KOPT-K1 (cell line): ENCODE results near the gene SMYD5.
"Not testable (repeated sequence)": the region's sequence is repeated elsewhere in the genome, so short reads cannot be mapped to it uniquely, and the experiment has no call there.

Source experiments
- H3K27ac ChIP-seq: fragments of 200-600 bp; sonication (generic); 2 replicates; pipeline ENCODE4 v1.5.1; 2016; ENCODE audit warnings: antibody characterized with exemption, mild to moderate bottlenecking, low read depth, low read length; ENCODE audit not compliant: poor library complexity, severe bottlenecking
- H3K36me3 ChIP-seq: fragments of 200-600 bp; sonication (generic); 2 replicates; pipeline ENCODE4 v1.5.1; 2017; ENCODE audit warnings: antibody characterized with exemption, mild to moderate bottlenecking, low read length, moderate library complexity; ENCODE audit not compliant: insufficient read depth
- H3K9me3 ChIP-seq: fragments of 200-600 bp; sonication (generic); 2 replicates; pipeline ENCODE4 v1.5.1; 2017; ENCODE audit warnings: antibody characterized with exemption, low read length, mild to moderate bottlenecking; ENCODE audit not compliant: insufficient read depth, poor library complexity, severe bottlenecking

Gene SMYD5

GRCh38 chr2:73187549-73187948 lies 26.5 kb upstream of the SMYD5 start:
- Histone ChIP-seq H3K27ac (no peak overlapping the region), H3K36me3 (no peaks in the 10 kb centered on the region), H3K9me3 (no peaks in the 10 kb centered on the region)

- H3K27ac ChIP-seq, result no peak overlapping the region
- no peaks in the 10 kb centered on the region for H3K9me3 ChIP-seq
- no peaks in the 10 kb centered on the region for H3K36me3 ChIP-seq
Measured at GRCh38 chr2:73197579-73197978, 16.5 kb upstream of the SMYD5 start.

- not testable (repeated sequence) for H3K36me3 ChIP-seq, H3K9me3 ChIP-seq, H3K27ac ChIP-seq
Measured at GRCh38 chr2:73200281-73200680, 13.8 kb upstream of the SMYD5 start.

- no peaks in the 10 kb centered on the region for H3K9me3 ChIP-seq
- no peak within 1 kb of the TSS for H3K27ac ChIP-seq
- H3K36me3 ChIP-seq, result no peaks in the 10 kb centered on the region
Measured at GRCh38 chr2:73202156-73203054, 11.6 kb upstream of the SMYD5 start, which contains the start of gene NOTO. TSS of gene NOTO (plus strand) at chr2:73202574. CDS start at chr2:73202667, 93 bp downstream.

GRCh38 chr2:73203055-73203681 lies 10.9 kb upstream of the SMYD5 start:
- H3K9me3 ChIP-seq, result no peaks in the 10 kb centered on the region
- no peak overlapping the region for H3K27ac ChIP-seq
- H3K36me3 ChIP-seq, result no peaks in the 10 kb centered on the region

GRCh38 chr2:73205611-73206010 lies 8.4 kb upstream of the SMYD5 start:
- Histone ChIP-seq H3K27ac (no peak overlapping the region), H3K9me3 (no peaks in the 10 kb centered on the region), H3K36me3 (no peaks in the 10 kb centered on the region)

GRCh38 chr2:73208258-73208657 lies 5.8 kb upstream of the SMYD5 start:
- H3K27ac ChIP-seq, result no peak overlapping the region
- H3K36me3 ChIP-seq, result no peaks in the 10 kb centered on the region
- no peaks in the 10 kb centered on the region for H3K9me3 ChIP-seq

GRCh38 chr2:73210019-73210418 lies 4.0 kb upstream of the SMYD5 start:
- Histone ChIP-seq H3K9me3 (no peaks in the 10 kb centered on the region), H3K36me3 (no peaks in the 10 kb centered on the region), H3K27ac (no peak overlapping the region)

GRCh38 chr2:73210696-73211095 lies 3.3 kb upstream of the SMYD5 start:
- Histone ChIP-seq H3K27ac (no peak overlapping the region), H3K36me3 (no peaks in the 10 kb centered on the region), H3K9me3 (no peaks in the 10 kb centered on the region)

GRCh38 chr2:73212098-73212447 lies 2.0 kb upstream of the SMYD5 start:
- no peaks in the 10 kb centered on the region for H3K9me3 ChIP-seq
- no peaks in the 10 kb centered on the region for H3K36me3 ChIP-seq
- H3K27ac ChIP-seq, result no peak overlapping the region

GRCh38 chr2:73212448-73213176 lies 1.4 kb upstream of the SMYD5 start:
- H3K27ac ChIP-seq, result no peak overlapping the region
- no peaks in the 10 kb centered on the region for H3K9me3 ChIP-seq
- no peaks in the 10 kb centered on the region for H3K36me3 ChIP-seq

- Histone ChIP-seq H3K27ac (peak overlapping the region; percentile 72), H3K36me3 (peaks cover 15% of the 10 kb centered on the region; the same call in 1 of the 2 replicates), H3K9me3 (no peaks in the 10 kb centered on the region)
Measured at GRCh38 chr2:73215254-73215653, 1.2 kb downstream of the SMYD5 start.

GRCh38 chr2:73217160-73217559 lies 3.1 kb downstream of the SMYD5 start:
- Histone ChIP-seq H3K9me3 (no peaks in the 10 kb centered on the region), H3K27ac (no peak overlapping the region), H3K36me3 (peaks cover 33% of the 10 kb centered on the region)

GRCh38 chr2:73217826-73218225 lies 3.8 kb downstream of the SMYD5 start:
- Histone ChIP-seq H3K36me3 (peaks cover 39% of the 10 kb centered on the region), H3K27ac (no peak overlapping the region), H3K9me3 (no peaks in the 10 kb centered on the region)

GRCh38 chr2:73218298-73218697 lies 4.3 kb downstream of the SMYD5 start:
- peaks cover 44% of the 10 kb centered on the region for H3K36me3 ChIP-seq
- H3K9me3 ChIP-seq, result no peaks in the 10 kb centered on the region
- H3K27ac ChIP-seq, result no peak overlapping the region
